IMR-90 (cell line): ENCODE data around the gene UST. TPM values are rescaled to one million over a fixed set of nuclear protein-coding genes. Genes with fewer than 3 reads are reported as not detected.

Source experiments
- ATAC-seq: fragments of 200-7000 bp; cut with Tn5 transposase; 2 replicates; pipeline ENCODE4 v1.9.1; 2020; ENCODE audit warnings: low read depth, mild to moderate bottlenecking, moderate library complexity
- BruUV-seq: library from RNA; stranded (reverse); fragments of 400-500 nt; replicated peaks from 2 replicates; lab custom pipeline; 2021; lab: Mats Ljungman, UMichigan
- CTCF ChIA-PET: fragments of 300-600 bp; formaldehyde crosslinking; extraction: SDS; loops from one replicate; lab custom pipeline; 2021; ENCODE audit warnings: antibody characterized with exemption; lab: Yijun Ruan, JAX
- POLR2A ChIA-PET: fragments of 300-600 bp; sonication (Branson Sonifier 250); formaldehyde crosslinking; loops from one replicate; lab custom pipeline; 2022; ENCODE audit warnings: antibody characterized with exemption; ENCODE audit not compliant: unreplicated experiment; lab: Charles Lee
- DNase-seq: peaks from one replicate; pipeline ENCODE4 v3.0.0; 2013
- H2AFZ ChIP-seq: replicated peaks from 2 replicates; pipeline ENCODE3; 2013; ENCODE audit warnings: low read length, mild to moderate bottlenecking; ENCODE audit not compliant: poor library complexity
- H2AK5ac ChIP-seq: 2 replicates; pipeline ENCODE4 v1.6.1; 2013; ENCODE audit warnings: low read depth, low read length, inconsistent platforms
- H2AK9ac ChIP-seq: replicated peaks from 2 replicates; pipeline ENCODE3; 2013; ENCODE audit warnings: mild to moderate bottlenecking, low read depth, low read length, moderate library complexity; ENCODE audit not compliant: poor library complexity
- H2BK120ac ChIP-seq: 2 replicates; pipeline ENCODE4 v1.6.1; 2013; ENCODE audit warnings: low read depth, low read length, inconsistent platforms
- H2BK15ac ChIP-seq: 3 replicates; pipeline ENCODE4 v1.6.1; 2013; ENCODE audit warnings: low read depth, low read length, inconsistent platforms
- H2BK20ac ChIP-seq: 2 replicates; pipeline ENCODE4 v1.6.1; 2013; ENCODE audit warnings: low read depth, mild to moderate bottlenecking, inconsistent platforms, low read length, moderate library complexity
- H2BK5ac ChIP-seq: 2 replicates; pipeline ENCODE4 v1.6.1; 2013; ENCODE audit warnings: mild to moderate bottlenecking, low read depth, low read length, inconsistent platforms; ENCODE audit not compliant: poor library complexity, severe bottlenecking
- H3K14ac ChIP-seq: replicated peaks from 2 replicates; pipeline ENCODE4 v1.6.1; 2013; ENCODE audit warnings: low read depth, low read length, inconsistent platforms
- H3K18ac ChIP-seq: 2 replicates; pipeline ENCODE4 v1.6.1; 2013; ENCODE audit warnings: low read depth, low read length, control low read depth
- H3K23ac ChIP-seq: 2 replicates; pipeline ENCODE4 v1.6.1; 2013; ENCODE audit warnings: low read depth, low read length, inconsistent platforms
- H3K27ac ChIP-seq: 2 replicates; pipeline ENCODE4 v1.5.1; 2013; ENCODE audit warnings: mild to moderate bottlenecking, control low read depth, low read length; ENCODE audit not compliant: insufficient read depth
- H3K27me3 ChIP-seq: 2 replicates; pipeline ENCODE4 v1.6.1; 2013; ENCODE audit warnings: low read length; ENCODE audit not compliant: control insufficient read depth, insufficient read depth
- H3K36me3 ChIP-seq: 2 replicates; pipeline ENCODE4 v1.6.1; 2013; ENCODE audit warnings: low read length, mixed read lengths; ENCODE audit not compliant: control insufficient read depth, insufficient read depth
- H3K4ac ChIP-seq: 2 replicates; pipeline ENCODE4 v1.6.1; 2013; ENCODE audit warnings: low read depth, low read length, inconsistent platforms
- H3K4me1 ChIP-seq: 2 replicates; pipeline ENCODE4 v1.6.1; 2013; ENCODE audit warnings: low read length, mixed read lengths; ENCODE audit not compliant: control insufficient read depth, insufficient read depth
- H3K4me2 ChIP-seq: 2 replicates; pipeline ENCODE4 v1.6.1; 2013; ENCODE audit warnings: low read depth, mild to moderate bottlenecking, control low read depth, low read length, moderate library complexity
- H3K4me3 ChIP-seq: 2 replicates; pipeline ENCODE4 v1.5.1; 2013; ENCODE audit warnings: low read depth, mild to moderate bottlenecking, control low read depth, low read length, moderate library complexity; ENCODE audit not compliant: insufficient read depth
- H3K56ac ChIP-seq: 2 replicates; pipeline ENCODE4 v1.6.1; 2013; ENCODE audit warnings: low read length, inconsistent platforms; ENCODE audit not compliant: insufficient read depth; ENCODE audit errors: extremely low read depth
- H3K79me1 ChIP-seq, 2 experiments: 2 replicates each; pipeline ENCODE4 v1.6.1; 2013; ENCODE audit warnings: low read length in 2 of 2, inconsistent platforms in 1 of 2, low read depth in 1 of 2
- H3K9ac ChIP-seq: 2 replicates; pipeline ENCODE4 v1.6.1; 2013; ENCODE audit warnings: low read depth, low read length, control low read depth
- H3K9me1 ChIP-seq: 2 replicates; pipeline ENCODE4 v1.6.1; 2013; ENCODE audit warnings: low read length, inconsistent platforms; ENCODE audit not compliant: insufficient read depth
- H3K9me3 ChIP-seq: 2 replicates; pipeline ENCODE4 v1.6.1; 2013; ENCODE audit warnings: low read length; ENCODE audit not compliant: control insufficient read depth, insufficient read depth
- H4K20me1 ChIP-seq: 2 replicates; pipeline ENCODE4 v1.6.1; 2013; ENCODE audit warnings: low read length, inconsistent platforms; ENCODE audit not compliant: insufficient read depth
- H4K5ac ChIP-seq: 2 replicates; pipeline ENCODE4 v1.6.1; 2013; ENCODE audit warnings: mild to moderate bottlenecking, low read depth, low read length, control low read depth
- H4K8ac ChIP-seq, 2 experiments: 2 replicates each; pipeline ENCODE4 v1.6.1; 2013; ENCODE audit warnings: low read depth in 2 of 2, low read length in 2 of 2, control low read depth in 1 of 2, inconsistent platforms in 1 of 2
- H4K91ac ChIP-seq: 2 replicates; pipeline ENCODE4 v1.6.1; 2013; ENCODE audit warnings: low read depth, low read length, inconsistent platforms; ENCODE audit not compliant: insufficient read depth
- CTCF ChIP-seq: conservative IDR thresholded peaks from 2 replicates; pipeline ENCODE4 v1.5.1; 2012; ENCODE audit warnings: mild to moderate bottlenecking, low read depth, low read length, improper control_type of control experiment
- MXI1 ChIP-seq: IDR thresholded peaks from 2 replicates; pipeline ENCODE4 v1.6.1; 2012; ENCODE audit warnings: low read depth, mild to moderate bottlenecking, low read length, moderate library complexity, borderline replicate concordance
- RCOR1 ChIP-seq: IDR thresholded peaks from 2 replicates; pipeline ENCODE4 v1.6.1; 2012; ENCODE audit warnings: mild to moderate bottlenecking, low read length, improper control_type of control experiment; ENCODE audit not compliant: insufficient replicate concordance
- WGBS, 2 experiments: methylation state at CpG; one replicate each; pipeline versions ENCODE4 v1.1.5 to v1.1.7; 2013; ENCODE audit warnings: missing lambda C conversion rate in 2 of 2; ENCODE audit not compliant: insufficient read length in 1 of 2; ENCODE audit errors: extremely low coverage in 2 of 2; 5-methylcytosine and 5-hydroxymethylcytosine counted together
- dilution Hi-C: fragments of 300-500 bp; cut with HindIII; formaldehyde crosslinking; loops from one replicate; pipeline ENCODE4 v1.14.3; 2018; ENCODE audit warnings: low sequenced_read_pairs; ENCODE audit not compliant: unreplicated experiment
- in situ Hi-C: fragments of 300-500 bp; cut with MboI; formaldehyde crosslinking; loops from 3 replicates; pipeline ENCODE4 v1.14.3; 2019; ENCODE audit warnings: low sequenced_read_pairs, inconsistent platforms, mixed read lengths
- intact Hi-C: fragments of 100-400 bp; cut with micrococcal nuclease; formaldehyde crosslinking; loops from 2 replicates; pipeline ENCODE4 v1.10.0; 2022
- polyA plus RNA-seq, 3 experiments: library from polyadenylated mRNA; depleted of rRNA; stranded (reverse); fragments of >200 nt; gene quantifications; 2 replicates each; pipeline ENCODE4 v1.2.3, GENCODE V29; 2012; ENCODE audit warnings: low replicate concordance in 1 of 3
- total RNA-seq: library from RNA; depleted of rRNA; stranded (reverse); fragments of >200 nt; gene quantifications from 2 replicates; pipeline ENCODE4 v1.2.3, GENCODE V29; 2012

UST gene
- total and polyA plus RNA-seq, 2 of the 4 experiments (the other 2 are of a cell fraction), result 7.7 to 13.8 TPM

- ChIA-PET CTCF (interaction anchor here (0.6 kb wide), 1 partner anchor 335 kb away, joined by 3 read pairs; no protein-coding TSS in a partner anchor), POLR2A (no interaction called here)
- Histone ChIP-seq H2BK5ac (no peak overlapping the region), H2BK20ac (no peak overlapping the region), H3K56ac (no peak overlapping the region), H2AK5ac (no peak overlapping the region), H3K23ac (no peak overlapping the region), H3K4me1 (peaks cover 2% of the 10 kb centered on the region), H3K9me3 (no peaks in the 10 kb centered on the region), H2AFZ (no peak overlapping the region), H4K20me1 (no peaks in the 10 kb centered on the region), H3K9ac (no peak overlapping the region), H4K5ac (no peak overlapping the region), H2AK9ac (no peak overlapping the region), H3K27ac (no peak overlapping the region), H3K4ac (no peak overlapping the region), H3K27me3 (no peaks in the 10 kb centered on the region), H3K36me3 (no peaks in the 10 kb centered on the region), H4K91ac (no peak overlapping the region), H4K8ac (no peak overlapping the region), H3K14ac (no peak overlapping the region), H2BK15ac (no peak overlapping the region), H3K4me2 (no peak overlapping the region), H3K4me3 (no peak overlapping the region), H3K18ac (no peak overlapping the region), H2BK120ac (no peak overlapping the region), H3K79me1 (peaks cover 0 to 3% of the 10 kb centered on the region in 2 experiments; a peak in 1 of 4 replicates), H3K9me1 (no peaks in the 10 kb centered on the region; the same call in 1 of the 2 replicates)
- TF ChIP-seq RCOR1 (no peak), CTCF (no peak), MXI1 (no peak)
- no peak for DNase-seq
- intact Hi-C loops, result no loop called here
- ATAC-seq, result no peak
- dilution Hi-C loops, result no loop called here
- no CpG with 5 or more reads among the region's 3 CpGs for WGBS, 2 experiments
- in situ Hi-C loops, result no loop called here
- no TSS peak for BruUV-seq
Measured at GRCh38 chr6:149006671-149007070, 259.8 kb downstream of the UST start.
